HCT116 (cell line): ENCODE data around the gene RIOK2. TPM values are rescaled to one million over a fixed set of nuclear protein-coding genes. Genes with fewer than 3 reads are reported as not detected.

Source experiments
- ATAC-seq: fragments of 200-7000 bp; cut with Tn5 transposase; 2 replicates; pipeline ENCODE4 v1.9.1; 2020; ENCODE audit warnings: mild to moderate bottlenecking, moderate library complexity
- BruUV-seq: library from RNA; stranded (reverse); fragments of 400-500 nt; replicated peaks from 2 replicates; lab custom pipeline; 2021; lab: Mats Ljungman, UMichigan
- CTCF ChIA-PET: fragments of 300-600 bp; sonication (Branson Sonifier 250); formaldehyde crosslinking; loops from one replicate; lab custom pipeline; 2021; ENCODE audit warnings: antibody characterized with exemption; lab: Charles Lee
- POLR2A ChIA-PET: fragments of 300-600, 350-600 bp; sonication (Branson Sonifier 250); formaldehyde crosslinking; loops from one replicate; lab custom pipeline; 2021; ENCODE audit warnings: antibody characterized with exemption; lab: Charles Lee
- RAD21 ChIA-PET, 2 experiments: fragments of 300-600 bp; sonication (Branson Sonifier 250); formaldehyde crosslinking; loops; one replicate each; lab custom pipeline; 2023; ENCODE audit warnings: low total read pairs in 2 of 2; ENCODE audit not compliant: uncharacterized antibody in 2 of 2, unreplicated experiment in 2 of 2, low non-redundant PET in 1 of 2; lab: Charles Lee
- DNase-seq: peaks from one replicate; pipeline ENCODE4 v3.0.0-alpha.2; 2010; ENCODE audit warnings: low read depth, low spot score
- H2AFZ ChIP-seq: fragments of 200-600 bp; shearing (Covaris generic), sonication (generic); 2 replicates; pipeline ENCODE4 v1.6.1; 2017; ENCODE audit warnings: low read depth, mixed run types, mixed read lengths, antibody characterized with exemption, low read length; ENCODE audit not compliant: poor library complexity, severe bottlenecking
- H3K27ac ChIP-seq: 2 replicates; pipeline ENCODE4 v1.5.1; 2012; ENCODE audit warnings: low read depth, low read length
- H3K27me3 ChIP-seq: fragments of 200-600 bp; sonication (generic); 2 replicates; pipeline ENCODE4 v1.6.1; 2016; ENCODE audit warnings: mixed run types, low read length, mixed read lengths; ENCODE audit not compliant: insufficient read depth
- H3K36me3 ChIP-seq, 2 experiments: fragments of 200-500 bp in 1 of 2; fragments of 200-600 bp in 1 of 2; sonication (Bioruptor generic) in 1 of 2; sonication (generic) in 1 of 2; 2 replicates each; pipeline versions ENCODE4 v1.5.1 to v1.6.1; 2014 to 2016; ENCODE audit warnings: low read length in 2 of 2, inconsistent platforms in 1 of 2, mixed read lengths in 1 of 2, mixed run types in 1 of 2; ENCODE audit not compliant: insufficient read depth in 2 of 2, control insufficient read depth in 1 of 2
- H3K4me1 ChIP-seq, 2 experiments: fragments of 200-600 bp in 1 of 2; sonication (generic) in 1 of 2; 2 replicates each; pipeline versions ENCODE4 v1.5.1 to v1.6.1; 2012 to 2017; ENCODE audit warnings: low read length in 2 of 2, inconsistent platforms in 1 of 2, mild to moderate bottlenecking in 1 of 2, mixed read lengths in 1 of 2, mixed run types in 1 of 2, moderate library complexity in 1 of 2; ENCODE audit not compliant: insufficient read depth in 2 of 2, control insufficient read depth in 1 of 2
- H3K4me2 ChIP-seq: fragments of 200-600 bp; sonication (generic); 2 replicates; pipeline ENCODE4 v1.6.1; 2017; ENCODE audit warnings: mixed run types, low read length, mixed read lengths
- H3K4me3 ChIP-seq, 2 experiments: fragments of 200-600 bp in 1 of 2; sonication (generic) in 1 of 2; replicated peaks in 1 of 2; 2 replicates each; pipeline ENCODE4 v1.5.1; 2011 to 2016; ENCODE audit warnings: low read length in 2 of 2, control low read depth in 1 of 2, low read depth in 1 of 2, mild to moderate bottlenecking in 1 of 2, mixed read lengths in 1 of 2, mixed run types in 1 of 2
- H3K79me2 ChIP-seq: fragments of 200-600 bp; sonication (generic); 2 replicates; pipeline ENCODE4 v1.6.1; 2017; ENCODE audit warnings: mild to moderate bottlenecking, mixed run types, low read length, moderate library complexity, mixed read lengths; ENCODE audit not compliant: insufficient read depth
- H3K9ac ChIP-seq: fragments of 200-600 bp; sonication (generic); 2 replicates; pipeline ENCODE4 v1.6.1; 2016; ENCODE audit warnings: low read length, mixed read lengths
- H3K9me2 ChIP-seq: fragments of 200-600 bp; sonication (generic), shearing (Covaris generic); 2 replicates; pipeline ENCODE4 v1.6.1; 2017; ENCODE audit warnings: mixed run types, mild to moderate bottlenecking, moderate library complexity; ENCODE audit not compliant: insufficient read depth
- H3K9me3 ChIP-seq, 2 experiments: fragments of 200-500 bp in 1 of 2; fragments of 200-600 bp in 1 of 2; sonication (Bioruptor generic) in 1 of 2; sonication (generic) in 1 of 2; 2 replicates each; pipeline ENCODE4 v1.6.1; 2014 to 2017; ENCODE audit warnings: low read length in 2 of 2, mixed read lengths in 2 of 2, inconsistent platforms in 1 of 2, low read depth in 1 of 2, mild to moderate bottlenecking in 1 of 2, mixed run types in 1 of 2, moderate library complexity in 1 of 2; ENCODE audit not compliant: control insufficient read depth in 1 of 2, insufficient read depth in 1 of 2
- H4K20me1 ChIP-seq: fragments of 200-600 bp; sonication (generic), shearing (Covaris generic); 2 replicates; pipeline ENCODE4 v1.6.1; 2017; ENCODE audit warnings: mixed run types, mild to moderate bottlenecking, moderate library complexity; ENCODE audit not compliant: insufficient read depth
- EGR1 ChIP-seq: IDR thresholded peaks from 2 replicates; pipeline ENCODE4 v1.6.1; 2012; ENCODE audit warnings: low read depth
- EZH2 ChIP-seq: fragments of 200-600 bp; sonication (generic); IDR thresholded peaks from 2 replicates; pipeline ENCODE4 v1.6.1; 2017; ENCODE audit warnings: antibody characterized with exemption, mixed run types
- FOSL1 ChIP-seq: IDR thresholded peaks from 2 replicates; pipeline ENCODE4 v1.6.1; 2012; ENCODE audit warnings: low read depth
- JUND ChIP-seq: IDR thresholded peaks from 2 replicates; pipeline ENCODE4 v1.6.1; 2012
- POLR2A ChIP-seq: IDR thresholded peaks from 2 replicates; pipeline ENCODE4 v1.7.0; 2011; ENCODE audit warnings: borderline replicate concordance; ENCODE audit not compliant: insufficient read depth, insufficient read length; ENCODE audit errors: extremely low read depth
- RAD21 ChIP-seq: IDR thresholded peaks from 2 replicates; pipeline ENCODE4 v1.6.1; 2012; ENCODE audit warnings: low read depth, mild to moderate bottlenecking
- REST ChIP-seq: IDR thresholded peaks from 2 replicates; pipeline ENCODE4 v1.6.1; 2012; ENCODE audit warnings: low read depth
- SIN3A ChIP-seq: IDR thresholded peaks from 2 replicates; pipeline ENCODE4 v1.6.1; 2012; ENCODE audit warnings: low read depth
- TCF7L2 ChIP-seq: IDR thresholded peaks from 2 replicates; pipeline ENCODE4 v1.7.0; 2011; ENCODE audit warnings: borderline replicate concordance, inconsistent platforms; ENCODE audit not compliant: insufficient read depth, insufficient read length; ENCODE audit errors: extremely low read depth
- ZFX ChIP-seq: fragments of 450-650 bp; IDR thresholded peaks from 2 replicates; pipeline ENCODE4 v1.6.1; 2017
- ZNF274 ChIP-seq: fragments of 200-500 bp; sonication (Bioruptor generic); IDR thresholded peaks from 2 replicates; pipeline ENCODE4 v1.6.1; 2014; ENCODE audit warnings: mild to moderate bottlenecking, low read depth, low read length, inconsistent platforms
- intact Hi-C: fragments of 100-400 bp; cut with micrococcal nuclease; formaldehyde crosslinking; loops from 2 replicates; pipeline ENCODE4 v1.10.0; 2022
- total RNA-seq: library from RNA; stranded (reverse); gene quantifications from one replicate; pipeline ENCODE4 v1.2.1, GENCODE V29; 2021; ENCODE audit not compliant: unreplicated experiment
- TF ChIP-seq, protein P1 (sequence below): IDR thresholded peaks from 2 replicates; pipeline ENCODE4 v1.6.1; 2012
- TF ChIP-seq, protein P2 (sequence below): IDR thresholded peaks from 2 replicates; pipeline ENCODE4 v1.6.1; 2011; ENCODE audit warnings: mild to moderate bottlenecking, low read length, moderate library complexity; ENCODE audit not compliant: insufficient replicate concordance; ENCODE audit errors: extremely low read depth
- TF ChIP-seq, protein P3 (sequence below): IDR thresholded peaks from 2 replicates; pipeline ENCODE4 v1.6.1; 2012
- TF ChIP-seq, protein P4 (sequence below), 3 experiments: fragments of 200-600 bp in 1 of 3; sonication (generic) in 1 of 3; IDR thresholded peaks in 2 of 3; conservative IDR thresholded peaks in 1 of 3; 2 replicates each; pipeline ENCODE4 v1.5.1; 2012 to 2017; ENCODE audit warnings: low read depth in 2 of 3, low read length in 2 of 3, antibody characterized with exemption in 1 of 3, borderline replicate concordance in 1 of 3, control low read depth in 1 of 3, mild to moderate bottlenecking in 1 of 3, mixed read lengths in 1 of 3, mixed run types in 1 of 3, moderate library complexity in 1 of 3; ENCODE audit not compliant: insufficient read depth in 1 of 3

RIOK2 gene
- total RNA-seq, 1 experiment from 2014 or later, result 27.1 TPM

DNA sequence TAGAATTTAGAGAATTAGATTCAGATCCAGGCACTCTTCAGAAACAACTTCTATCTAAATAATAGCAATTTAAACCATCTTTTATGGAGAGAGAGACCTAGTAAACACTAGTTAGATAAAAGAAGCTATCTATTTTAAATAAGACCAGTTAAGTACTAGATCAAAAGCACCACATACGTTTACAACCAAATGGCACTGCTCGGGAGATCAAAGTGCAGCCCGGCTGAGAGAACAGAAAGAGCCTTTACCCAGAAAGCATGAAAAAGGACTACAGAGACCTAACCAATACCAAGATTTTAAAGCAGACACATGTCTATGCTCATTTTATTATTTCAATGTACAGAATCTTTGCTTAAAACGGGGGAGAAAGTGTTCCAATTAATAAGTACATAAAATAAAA is 71.4 kb downstream of the RIOK2 start (continued):
- TF ChIP-seq EGR1 (no peak), EZH2 (no peak), TCF7L2 (no peak), SIN3A (no peak), RAD21 (no peak), ZNF274 (no peak), ZFX (no peak), POLR2A (no peak), JUND (no peak)
- TF ChIP-seq, protein P1, sequence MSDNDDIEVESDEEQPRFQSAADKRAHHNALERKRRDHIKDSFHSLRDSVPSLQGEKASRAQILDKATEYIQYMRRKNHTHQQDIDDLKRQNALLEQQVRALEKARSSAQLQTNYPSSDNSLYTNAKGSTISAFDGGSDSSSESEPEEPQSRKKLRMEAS, result no peak
- TF ChIP-seq, protein P2, sequence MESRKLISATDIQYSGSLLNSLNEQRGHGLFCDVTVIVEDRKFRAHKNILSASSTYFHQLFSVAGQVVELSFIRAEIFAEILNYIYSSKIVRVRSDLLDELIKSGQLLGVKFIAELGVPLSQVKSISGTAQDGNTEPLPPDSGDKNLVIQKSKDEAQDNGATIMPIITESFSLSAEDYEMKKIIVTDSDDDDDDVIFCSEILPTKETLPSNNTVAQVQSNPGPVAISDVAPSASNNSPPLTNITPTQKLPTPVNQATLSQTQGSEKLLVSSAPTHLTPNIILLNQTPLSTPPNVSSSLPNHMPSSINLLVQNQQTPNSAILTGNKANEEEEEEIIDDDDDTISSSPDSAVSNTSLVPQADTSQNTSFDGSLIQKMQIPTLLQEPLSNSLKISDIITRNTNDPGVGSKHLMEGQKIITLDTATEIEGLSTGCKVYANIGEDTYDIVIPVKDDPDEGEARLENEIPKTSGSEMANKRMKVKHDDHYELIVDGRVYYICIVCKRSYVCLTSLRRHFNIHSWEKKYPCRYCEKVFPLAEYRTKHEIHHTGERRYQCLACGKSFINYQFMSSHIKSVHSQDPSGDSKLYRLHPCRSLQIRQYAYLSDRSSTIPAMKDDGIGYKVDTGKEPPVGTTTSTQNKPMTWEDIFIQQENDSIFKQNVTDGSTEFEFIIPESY, result no peak
- TF ChIP-seq, protein P3, sequence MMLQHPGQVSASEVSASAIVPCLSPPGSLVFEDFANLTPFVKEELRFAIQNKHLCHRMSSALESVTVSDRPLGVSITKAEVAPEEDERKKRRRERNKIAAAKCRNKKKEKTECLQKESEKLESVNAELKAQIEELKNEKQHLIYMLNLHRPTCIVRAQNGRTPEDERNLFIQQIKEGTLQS, result no peak

GRCh38 chr5:97111004-97111403 is 72.0 kb downstream of the RIOK2 start:
- ChIA-PET CTCF (no interaction called here), POLR2A (interaction anchor here (0.7 kb wide), 1 partner anchor 303 kb away, joined by 3 read pairs; the partner anchor contains the start of gene ERAP1), RAD21 (no interaction called here)
- Histone ChIP-seq H3K4me1 (no peaks in the 10 kb centered on the region), H3K36me3 (no peaks in the 10 kb centered on the region), H2AFZ (no peak overlapping the region), H4K20me1 (no peaks in the 10 kb centered on the region), H3K27me3 (no peaks in the 10 kb centered on the region), H3K79me2 (no peaks in the 10 kb centered on the region), H3K27ac (no peak overlapping the region), H3K4me3 (no peak overlapping the region), H3K9me3 (no peaks in the 10 kb centered on the region), H3K4me2 (no peak overlapping the region), H3K9ac (no peak overlapping the region), H3K9me2 (no peaks in the 10 kb centered on the region)
- TF ChIP-seq ZNF274, result no peak
- no peak for TF ChIP-seq EGR1
- TF ChIP-seq, protein P4, sequence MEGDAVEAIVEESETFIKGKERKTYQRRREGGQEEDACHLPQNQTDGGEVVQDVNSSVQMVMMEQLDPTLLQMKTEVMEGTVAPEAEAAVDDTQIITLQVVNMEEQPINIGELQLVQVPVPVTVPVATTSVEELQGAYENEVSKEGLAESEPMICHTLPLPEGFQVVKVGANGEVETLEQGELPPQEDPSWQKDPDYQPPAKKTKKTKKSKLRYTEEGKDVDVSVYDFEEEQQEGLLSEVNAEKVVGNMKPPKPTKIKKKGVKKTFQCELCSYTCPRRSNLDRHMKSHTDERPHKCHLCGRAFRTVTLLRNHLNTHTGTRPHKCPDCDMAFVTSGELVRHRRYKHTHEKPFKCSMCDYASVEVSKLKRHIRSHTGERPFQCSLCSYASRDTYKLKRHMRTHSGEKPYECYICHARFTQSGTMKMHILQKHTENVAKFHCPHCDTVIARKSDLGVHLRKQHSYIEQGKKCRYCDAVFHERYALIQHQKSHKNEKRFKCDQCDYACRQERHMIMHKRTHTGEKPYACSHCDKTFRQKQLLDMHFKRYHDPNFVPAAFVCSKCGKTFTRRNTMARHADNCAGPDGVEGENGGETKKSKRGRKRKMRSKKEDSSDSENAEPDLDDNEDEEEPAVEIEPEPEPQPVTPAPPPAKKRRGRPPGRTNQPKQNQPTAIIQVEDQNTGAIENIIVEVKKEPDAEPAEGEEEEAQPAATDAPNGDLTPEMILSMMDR (IDR thresholded peaks at IDR 0.05 in 2 of 3, conservative IDR thresholded peaks at IDR 0.05 in 1 of 3; ENCODE audit: borderline replicate concordance in 1 of 3, insufficient read depth in 1 of 3, low read depth in 2 of 3, low read length in 2 of 3), result no peak
- TF ChIP-seq SIN3A, result no peak
- TF ChIP-seq FOSL1, result no peak
- TF ChIP-seq REST, result no peak
- no peak for TF ChIP-seq JUND
- no TSS peak for BruUV-seq
- no peak for DNase-seq
- intact Hi-C loops, result no loop called here
- no peak for ATAC-seq
